ENCODE data around the gene ZBTB20. TPM values are rescaled to one million over a fixed set of nuclear protein-coding genes. Genes with fewer than 3 reads are reported as not detected.

The ZBTB20 gene
- total RNA-seq, 6 experiments from 2014 or later, result 36.7 to 59.4 (median 46.7) TPM

GRCh38 chr3:114856835-114857234, 290.3 kb downstream of the ZBTB20 start:
- Histone ChIP-seq H3K4me1 (peaks cover 0 to 4% (median 0%) of the 10 kb centered on the region in 4 donors), H3K9me3 (no peaks in the 10 kb centered on the region), H3K27ac (no peak overlapping the region), H3K36me3 (no peaks in the 10 kb centered on the region), H3K4me3 (no peak overlapping the region), H3K27me3 (no peaks in the 10 kb centered on the region)
- no peak for DNase-seq
- intact Hi-C loops (cut with DNase I), result no loop called here
- no peak for ATAC-seq
- WGBS (ENCODE audit: insufficient coverage, low coverage, low lambda C conversion rate, missing lambda C conversion rate), result 47% methylated on average over 1 of the region's 1 CpG
- TF ChIP-seq CTCF (IDR thresholded peaks at IDR 0.05), result no peak
- no peak for TF ChIP-seq POLR2A (IDR thresholded peaks at IDR 0.05)

GRCh38 chr3:114855839-114856238, 291.2 kb downstream of the ZBTB20 start:
- Histone ChIP-seq H3K4me1 (peaks cover 0 to 2% (median 0%) of the 10 kb centered on the region in 4 donors), H3K4me3 (no peak overlapping the region), H3K27me3 (no peaks in the 10 kb centered on the region), H3K36me3 (no peaks in the 10 kb centered on the region), H3K9me3 (no peaks in the 10 kb centered on the region), H3K27ac (no peak overlapping the region)
- DNase-seq, result no peak
- no peak for ATAC-seq
- no peak for TF ChIP-seq POLR2A (IDR thresholded peaks at IDR 0.05)
- TF ChIP-seq CTCF (IDR thresholded peaks at IDR 0.05), result no peak
- intact Hi-C loops (cut with DNase I), result no loop called here
- WGBS (ENCODE audit: insufficient coverage, low coverage, low lambda C conversion rate, missing lambda C conversion rate), result 74% methylated on average over 5 of the region's 5 CpGs

- no peaks in the 10 kb centered on the region for H3K36me3 ChIP-seq
- no peak for TF ChIP-seq CTCF (IDR thresholded peaks at IDR 0.05)
- TF ChIP-seq POLR2A (IDR thresholded peaks at IDR 0.05), result no peak
- no peaks in the 10 kb centered on the region for H3K9me3 ChIP-seq
- H3K4me1 ChIP-seq, result peaks cover 0 to 17% (median 6%) of the 10 kb centered on the region in 4 donors
- DNase-seq (no peak), ATAC-seq (no peak)
- 74% methylated on average over 3 of the region's 3 CpGs for WGBS (ENCODE audit: insufficient coverage, low coverage, low lambda C conversion rate, missing lambda C conversion rate)
- no peak overlapping the region for H3K27ac ChIP-seq
- intact Hi-C loops (cut with DNase I), result no loop called here
- no peaks in the 10 kb centered on the region for H3K27me3 ChIP-seq
- H3K4me3 ChIP-seq, result no peak overlapping the region
Measured at GRCh38 chr3:114852966-114853365, 294.1 kb downstream of the ZBTB20 start.

DNA sequence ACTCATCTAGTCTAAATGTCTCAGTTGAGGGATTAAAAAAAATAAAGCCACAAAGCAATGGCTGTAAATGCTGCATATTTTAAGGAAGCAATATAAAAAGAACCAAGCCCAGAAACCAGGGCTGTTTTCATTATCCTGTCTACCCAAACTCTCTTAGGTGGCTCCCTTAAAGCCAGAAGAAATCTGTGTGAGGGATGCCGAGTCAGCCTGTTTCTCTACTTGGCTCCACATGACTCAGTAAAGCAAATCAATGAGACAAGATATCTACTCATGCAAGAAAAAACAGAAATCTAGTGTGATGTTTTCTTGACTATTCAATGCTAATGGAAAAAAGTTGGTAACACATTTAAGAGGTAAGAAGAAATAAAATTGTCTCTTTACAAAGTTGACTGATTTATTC, 296.2 kb downstream of the ZBTB20 start:
- Histone ChIP-seq H3K27me3 (no peaks in the 10 kb centered on the region), H3K36me3 (no peaks in the 10 kb centered on the region), H3K4me1 (peaks cover 0 to 38% (median 16%) of the 10 kb centered on the region in 4 donors), H3K9me3 (no peaks in the 10 kb centered on the region), H3K27ac (no peak overlapping the region), H3K4me3 (no peak overlapping the region)
- intact Hi-C loops (cut with DNase I), result no loop called here
- TF ChIP-seq CTCF (IDR thresholded peaks at IDR 0.05) (no peak), POLR2A (IDR thresholded peaks at IDR 0.05) (no peak)
- DNase-seq (no peak), ATAC-seq (no peak)
- WGBS (ENCODE audit: insufficient coverage, low coverage, low lambda C conversion rate, missing lambda C conversion rate), result 44% methylated on average over 1 of the region's 1 CpG

Data from right lobe of liver (tissue), 6 donors.